Adrenal gland (tissue), 5 donors: ENCODE measurements around the gene U2AF1L4.

Experiments used
- CTCF ChIP-seq, 6 experiments: fragments of 450-650 bp in 4 of 6; fragments of 200-600 bp in 2 of 6; sonication (generic) in 1 of 6; IDR thresholded peaks; 1 replicate in 5 of 6; 2 replicates in 1 of 6; pipeline versions ENCODE4 v1.5.1 to v1.8.0; 2016 to 2021; ENCODE audit warnings: antibody characterized with exemption in 6 of 6, mild to moderate bottlenecking in 2 of 6, moderate library complexity in 1 of 6
- POLR2A ChIP-seq, 2 donors: fragments of 450-650 bp; IDR thresholded peaks; one replicate each; pipeline ENCODE4 v1.6.1; 2017; ENCODE audit warnings: antibody characterized with exemption in 2 of 2, mild to moderate bottlenecking in 2 of 2, moderate library complexity in 1 of 2
- donor health status: DM: no; HTN: no; CAD: no.

- TF ChIP-seq CTCF (IDR thresholded peaks at IDR 0.05) (no peak), POLR2A (IDR thresholded peaks at IDR 0.05) (no peak)
Observed at GRCh38 chr19:35702223-35703012, 42.8 kb downstream of the U2AF1L4 start.
